ENCODE measurements around the gene ACAD9. TPM values are rescaled to one million over a fixed set of nuclear protein-coding genes. Genes with fewer than 3 reads are reported as not detected.

The ACAD9 gene
- total and polyA plus RNA-seq, 2 donors (not counting 1 experiment from before 2014, with no cell fraction given): 33.6 to 41.6 TPM

DNA sequence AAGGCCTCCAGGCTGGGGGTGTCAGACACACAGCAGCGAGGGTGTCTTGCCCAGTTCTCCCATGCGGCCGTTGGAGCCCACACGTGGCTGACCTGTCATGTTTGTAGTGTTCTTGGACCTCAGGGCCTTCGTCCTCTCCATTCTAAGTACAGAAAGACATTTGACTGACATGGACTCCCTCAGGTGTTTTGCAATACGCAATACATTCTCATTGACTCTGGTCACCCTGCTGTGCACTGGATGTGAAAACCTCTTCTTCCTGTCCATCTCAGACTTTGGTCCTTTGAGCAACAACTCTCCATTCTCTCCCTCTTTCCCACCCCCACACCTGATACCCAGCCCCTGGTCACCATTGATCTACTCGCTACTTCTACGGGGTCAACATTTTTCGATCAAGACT is 28.9 kb upstream of the ACAD9 start:
- H3K27ac ChIP-seq (ENCODE audit: insufficient read depth, low read length): no peak overlapping the region
- H3K4me1 ChIP-seq (ENCODE audit: control insufficient read depth, extremely low read depth, insufficient read depth, low read length): peaks cover 2% of the 10 kb centered on the region
- no peak overlapping the region for H2AFZ ChIP-seq (ENCODE audit: low read length)
- H3K9me3 ChIP-seq (ENCODE audit: control insufficient read depth, insufficient read depth, low read depth, low read length): no peaks in the 10 kb centered on the region
- no peaks in the 10 kb centered on the region for H3K79me2 ChIP-seq (ENCODE audit: control insufficient read depth, insufficient read depth, low read length)
- TF ChIP-seq CTCF (conservative IDR thresholded peaks at IDR 0.05 in 1 of 2, IDR thresholded peaks at IDR 0.05 in 1 of 2; ENCODE audit: low read depth in 1 of 2, low read length in 2 of 2) (no peak), EZH2 (IDR thresholded peaks at IDR 0.05; ENCODE audit: low read length, missing control alignments) (no peak)
- no peak overlapping the region for H3K9ac ChIP-seq (ENCODE audit: insufficient read depth, low read length)
- H3K27me3 ChIP-seq (ENCODE audit: control insufficient read depth, insufficient read depth, low read length): no peaks in the 10 kb centered on the region
- no peak overlapping the region for H3K4me2 ChIP-seq (ENCODE audit: extremely low read depth, insufficient read depth, low read length)
- DNase-seq (ENCODE audit: low read depth in 2 of 2): no peak
- no peaks in the 10 kb centered on the region for H3K36me3 ChIP-seq (ENCODE audit: control insufficient read depth, insufficient read depth, low read length)
- no peaks in the 10 kb centered on the region for H4K20me1 ChIP-seq (ENCODE audit: control insufficient read depth, extremely low read depth, insufficient read depth, low read length)
- no peak overlapping the region for H3K4me3 ChIP-seq (replicated peaks in 1 of 4; ENCODE audit: control extremely low read depth in 1 of 4, insufficient read depth in 1 of 4, low read depth in 3 of 4, low read length in 4 of 4)

DNA sequence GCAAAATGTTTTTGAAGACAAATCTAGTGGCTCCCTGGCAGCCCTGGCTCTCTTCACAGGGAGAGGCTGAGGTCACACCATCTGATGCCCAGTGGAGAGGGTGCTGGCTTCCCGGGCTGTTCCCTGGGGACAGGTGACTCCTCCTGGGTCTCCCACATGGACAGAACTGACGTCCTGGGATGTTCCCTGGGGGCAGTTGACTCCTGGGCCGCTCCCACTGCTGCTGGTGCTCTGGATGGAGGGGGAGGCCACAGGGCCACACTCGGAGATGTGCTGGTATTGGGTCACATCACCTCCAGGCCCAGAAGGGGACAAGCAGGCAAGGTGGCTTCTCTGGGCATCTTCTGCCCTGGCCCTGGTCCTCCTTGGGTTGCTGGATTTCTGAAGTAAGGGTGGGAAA is 27.8 kb upstream of the ACAD9 start:
- Histone ChIP-seq H3K4me1 (ENCODE audit: control insufficient read depth, extremely low read depth, insufficient read depth, low read length) (no peaks in the 10 kb centered on the region), H3K4me3 (replicated peaks in 1 of 4; ENCODE audit: control extremely low read depth in 1 of 4, insufficient read depth in 1 of 4, low read depth in 3 of 4, low read length in 4 of 4) (no peak overlapping the region), H3K27me3 (ENCODE audit: control insufficient read depth, insufficient read depth, low read length) (no peaks in the 10 kb centered on the region), H3K4me2 (ENCODE audit: extremely low read depth, insufficient read depth, low read length) (no peak overlapping the region), H2AFZ (ENCODE audit: low read length) (no peak overlapping the region), H3K9ac (ENCODE audit: insufficient read depth, low read length) (no peak overlapping the region), H4K20me1 (ENCODE audit: control insufficient read depth, extremely low read depth, insufficient read depth, low read length) (no peaks in the 10 kb centered on the region), H3K9me3 (ENCODE audit: control insufficient read depth, insufficient read depth, low read depth, low read length) (no peaks in the 10 kb centered on the region), H3K27ac (ENCODE audit: insufficient read depth, low read length) (no peak overlapping the region), H3K36me3 (ENCODE audit: control insufficient read depth, insufficient read depth, low read length) (no peaks in the 10 kb centered on the region), H3K79me2 (ENCODE audit: control insufficient read depth, insufficient read depth, low read length) (no peaks in the 10 kb centered on the region)
- DNase-seq (ENCODE audit: low read depth in 2 of 2): no peak
- TF ChIP-seq CTCF (conservative IDR thresholded peaks at IDR 0.05 in 1 of 2, IDR thresholded peaks at IDR 0.05 in 1 of 2; ENCODE audit: low read depth in 1 of 2, low read length in 2 of 2) (no peak), EZH2 (IDR thresholded peaks at IDR 0.05; ENCODE audit: low read length, missing control alignments) (no peak)

- no peak for TF ChIP-seq CTCF (conservative IDR thresholded peaks at IDR 0.05 in 1 of 2, IDR thresholded peaks at IDR 0.05 in 1 of 2; ENCODE audit: low read depth in 1 of 2, low read length in 2 of 2)
- no peak for TF ChIP-seq EZH2 (IDR thresholded peaks at IDR 0.05; ENCODE audit: low read length, missing control alignments)
- H3K27me3 ChIP-seq (ENCODE audit: control insufficient read depth, insufficient read depth, low read length): no peaks in the 10 kb centered on the region
- H3K79me2 ChIP-seq (ENCODE audit: control insufficient read depth, insufficient read depth, low read length): no peaks in the 10 kb centered on the region
- H3K36me3 ChIP-seq (ENCODE audit: control insufficient read depth, insufficient read depth, low read length): no peaks in the 10 kb centered on the region
- no peak overlapping the region for H3K27ac ChIP-seq (ENCODE audit: insufficient read depth, low read length)
- no peak overlapping the region for H3K4me2 ChIP-seq (ENCODE audit: extremely low read depth, insufficient read depth, low read length)
- no peak overlapping the region for H3K9ac ChIP-seq (ENCODE audit: insufficient read depth, low read length)
- no peak for DNase-seq (ENCODE audit: low read depth in 2 of 2)
- H2AFZ ChIP-seq (ENCODE audit: low read length): no peak overlapping the region
- H3K4me1 ChIP-seq (ENCODE audit: control insufficient read depth, extremely low read depth, insufficient read depth, low read length): no peaks in the 10 kb centered on the region
- H3K4me3 ChIP-seq (replicated peaks in 1 of 4; ENCODE audit: control extremely low read depth in 1 of 4, insufficient read depth in 1 of 4, low read depth in 3 of 4, low read length in 4 of 4): no peak overlapping the region
- no peaks in the 10 kb centered on the region for H3K9me3 ChIP-seq (ENCODE audit: control insufficient read depth, insufficient read depth, low read depth, low read length)
- H4K20me1 ChIP-seq (ENCODE audit: control insufficient read depth, extremely low read depth, insufficient read depth, low read length): no peaks in the 10 kb centered on the region
Observed at GRCh38 chr3:128853826-128854225, 25.6 kb upstream of the ACAD9 start.
